H9 (cell line): ENCODE data around the gene USP6NL. TPM values are rescaled to one million over a fixed set of nuclear protein-coding genes. Genes with fewer than 3 reads are reported as not detected.

Source experiments
- DNase-seq: peaks from one replicate; pipeline ENCODE4 v3.0.0-alpha.2; 2017
- H2AFZ ChIP-seq: one replicate; pipeline ENCODE4 v1.6.1; 2013; ENCODE audit warnings: mild to moderate bottlenecking, low read length, control low read depth, moderate library complexity
- H2AK5ac ChIP-seq: 2 replicates; pipeline ENCODE4 v1.6.1; 2013; ENCODE audit warnings: low read length, control low read depth, mixed read lengths; ENCODE audit not compliant: insufficient read length
- H2BK120ac ChIP-seq: one replicate; pipeline ENCODE4 v1.6.1; 2013; ENCODE audit warnings: low read depth, mild to moderate bottlenecking, low read length, control low read depth, inconsistent platforms; ENCODE audit not compliant: poor library complexity, severe bottlenecking
- H2BK12ac ChIP-seq: 2 replicates; pipeline ENCODE4 v1.6.1; 2013; ENCODE audit warnings: low read length, control low read depth, mixed read lengths, low read depth; ENCODE audit not compliant: insufficient read length
- H2BK15ac ChIP-seq: 2 replicates; pipeline ENCODE4 v1.6.1; 2013; ENCODE audit warnings: low read depth, low read length, control low read depth
- H2BK20ac ChIP-seq: one replicate; pipeline ENCODE4 v1.6.1; 2013; ENCODE audit warnings: low read depth, mild to moderate bottlenecking, low read length, control low read depth, inconsistent platforms; ENCODE audit not compliant: poor library complexity, severe bottlenecking
- H2BK5ac ChIP-seq: 2 replicates; pipeline ENCODE4 v1.6.1; 2013; ENCODE audit warnings: low read length, control low read depth, mixed read lengths; ENCODE audit not compliant: insufficient read length
- H3K14ac ChIP-seq: 2 replicates; pipeline ENCODE4 v1.6.1; 2013; ENCODE audit warnings: low read length, control low read depth; ENCODE audit not compliant: insufficient read depth
- H3K18ac ChIP-seq: 2 replicates; pipeline ENCODE4 v1.6.1; 2013; ENCODE audit warnings: low read depth, mild to moderate bottlenecking, mixed read lengths, low read length, control low read depth; ENCODE audit not compliant: insufficient read length
- H3K23ac ChIP-seq: 2 replicates; pipeline ENCODE4 v1.6.1; 2013; ENCODE audit warnings: low read length, control low read depth, mixed read lengths, low read depth; ENCODE audit not compliant: insufficient read length
- H3K23me2 ChIP-seq: 2 replicates; pipeline ENCODE4 v1.6.1; 2013; ENCODE audit warnings: low read depth, mild to moderate bottlenecking, mixed read lengths, low read length, control low read depth; ENCODE audit not compliant: insufficient read length, poor library complexity, severe bottlenecking
- H3K27ac ChIP-seq: 2 replicates; pipeline ENCODE4 v1.5.1; 2013; ENCODE audit warnings: low read length, control low read depth, mixed read lengths, low read depth; ENCODE audit not compliant: insufficient read length
- H3K27me3 ChIP-seq: 2 replicates; pipeline ENCODE4 v1.6.1; 2013; ENCODE audit warnings: low read length, control low read depth, inconsistent platforms; ENCODE audit not compliant: insufficient read depth
- H3K4ac ChIP-seq: 2 replicates; pipeline ENCODE4 v1.6.1; 2013; ENCODE audit warnings: low read depth, mild to moderate bottlenecking, control low read depth, inconsistent platforms, low read length, moderate library complexity
- H3K4me1 ChIP-seq: 2 replicates; pipeline ENCODE4 v1.6.1; 2013; ENCODE audit warnings: low read length, control low read depth, inconsistent platforms; ENCODE audit not compliant: insufficient read depth
- H3K4me2 ChIP-seq: 2 replicates; pipeline ENCODE4 v1.6.1; 2013; ENCODE audit warnings: low read length, control low read depth, mixed read lengths; ENCODE audit not compliant: insufficient read length, insufficient read depth
- H3K56ac ChIP-seq: 2 replicates; pipeline ENCODE4 v1.6.1; 2013; ENCODE audit warnings: low read depth, mild to moderate bottlenecking, mixed read lengths, low read length, control low read depth; ENCODE audit not compliant: insufficient read length
- H3K79me1 ChIP-seq: 2 replicates; pipeline ENCODE4 v1.6.1; 2013; ENCODE audit warnings: low read depth, mild to moderate bottlenecking, moderate library complexity, low read length, control low read depth, inconsistent platforms; ENCODE audit not compliant: insufficient read depth, poor library complexity, severe bottlenecking
- H3K79me2 ChIP-seq: 2 replicates; pipeline ENCODE4 v1.6.1; 2013; ENCODE audit warnings: low read length, control low read depth, inconsistent platforms; ENCODE audit not compliant: insufficient read depth
- H3K9ac ChIP-seq: 2 replicates; pipeline ENCODE4 v1.6.1; 2013; ENCODE audit warnings: low read length, control low read depth, mixed read lengths; ENCODE audit not compliant: insufficient read length; ENCODE audit errors: extremely low read depth
- H3K9me3 ChIP-seq: one replicate; pipeline ENCODE4 v1.6.1; 2013; ENCODE audit warnings: low read depth, low read length, inconsistent platforms; ENCODE audit not compliant: control insufficient read depth
- H3T11ph ChIP-seq: one replicate; pipeline ENCODE4 v1.6.1; 2013; ENCODE audit warnings: mild to moderate bottlenecking, low read length, control low read depth, inconsistent platforms
- H4K20me1 ChIP-seq: one replicate; pipeline ENCODE4 v1.6.1; 2013; ENCODE audit not compliant: control insufficient read depth, insufficient read length, insufficient read depth
- H4K5ac ChIP-seq: 2 replicates; pipeline ENCODE4 v1.6.1; 2013; ENCODE audit warnings: low read depth, mild to moderate bottlenecking, mixed read lengths, low read length, control low read depth; ENCODE audit not compliant: insufficient read length
- H4K8ac ChIP-seq: replicated peaks from 2 replicates; pipeline ENCODE4 v1.6.1; 2013; ENCODE audit warnings: low read length, control low read depth, mixed read lengths, low read depth; ENCODE audit not compliant: insufficient read length
- H4K91ac ChIP-seq: 2 replicates; pipeline ENCODE4 v1.6.1; 2013; ENCODE audit warnings: low read depth, mild to moderate bottlenecking, moderate library complexity, mixed read lengths, low read length, control low read depth; ENCODE audit not compliant: insufficient read length
- H3K27ac Mint-ChIP-seq, 3 experiments: 2 replicates in 2 of 3; 3 replicates in 1 of 3; pipeline ENCODE4 v1.8.0; 2020 to 2021; ENCODE audit warnings: mixed read lengths in 3 of 3, mild to moderate bottlenecking in 1 of 3, moderate library complexity in 1 of 3
- H3K27me3 Mint-ChIP-seq: 2 replicates; pipeline ENCODE4 v1.8.0; 2021; ENCODE audit warnings: low read depth, mild to moderate bottlenecking, moderate library complexity, mixed read lengths
- H3K36me3 Mint-ChIP-seq, 3 experiments: 2 replicates in 2 of 3; 3 replicates in 1 of 3; pipeline ENCODE4 v1.8.0; 2020 to 2021; ENCODE audit warnings: low read depth in 3 of 3, mixed read lengths in 3 of 3; ENCODE audit not compliant: insufficient read depth in 1 of 3
- H3K4me1 Mint-ChIP-seq, 2 experiments: 2 replicates each; pipeline ENCODE4 v1.8.0; 2020; ENCODE audit warnings: mixed read lengths in 2 of 2
- H3K4me3 Mint-ChIP-seq, 2 experiments: 2 replicates in 1 of 2; 3 replicates in 1 of 2; pipeline ENCODE4 v1.8.0; 2020 to 2021; ENCODE audit warnings: mild to moderate bottlenecking in 2 of 2, mixed read lengths in 2 of 2, moderate library complexity in 1 of 2
- H3K9me3 Mint-ChIP-seq, 2 experiments: 2 replicates in 1 of 2; 3 replicates in 1 of 2; pipeline ENCODE4 v1.8.0; 2020; ENCODE audit warnings: mild to moderate bottlenecking in 2 of 2, mixed read lengths in 2 of 2, moderate library complexity in 1 of 2
- CTCF ChIP-seq: fragments of 200-600 bp; sonication (generic); conservative IDR thresholded peaks from 3 replicates; pipeline ENCODE4 v1.8.0; 2021; ENCODE audit warnings: antibody characterized with exemption, mild to moderate bottlenecking
- WGBS: extraction: QIAGEN DNeasy Blood & Tissue Kit; methylation state at CpG from one replicate; pipeline ENCODE4 v1.1.7; 2013; ENCODE audit warnings: missing lambda C conversion rate, low lambda C conversion rate, mixed read lengths; ENCODE audit not compliant: insufficient read length; ENCODE audit errors: extremely low coverage; 5-methylcytosine and 5-hydroxymethylcytosine counted together
- total RNA-seq: library from RNA; stranded (reverse); gene quantifications from 2 replicates; pipeline ENCODE4 v1.2.1, GENCODE V29; 2021

Gene USP6NL
- total RNA-seq, 1 experiment from 2014 or later: 28.3 TPM

GRCh38 chr10:11562888-11563287 lies 48.6 kb downstream of the USP6NL start:
- Histone ChIP-seq H3K9me3 (no peaks in the 10 kb centered on the region), H4K5ac (no peak overlapping the region), H3K4ac (no peak overlapping the region), H3K79me1 (no peaks in the 10 kb centered on the region), H3K14ac (no peak overlapping the region), H4K20me1 (no peaks in the 10 kb centered on the region), H2BK12ac (no peak overlapping the region), H4K8ac (no peak overlapping the region), H4K91ac (no peak overlapping the region), H3K4me2 (no peak overlapping the region), H3K9ac (no peak overlapping the region), H3K4me1 (no peaks in the 10 kb centered on the region), H2BK120ac (no peak overlapping the region), H3T11ph (no peak overlapping the region), H2BK20ac (no peak overlapping the region), H3K23ac (no peak overlapping the region), H2BK5ac (no peak overlapping the region), H3K27ac (no peak overlapping the region), H2BK15ac (no peak overlapping the region), H2AK5ac (no peak overlapping the region), H3K79me2 (peaks cover 8% of the 10 kb centered on the region; the same call in 1 of the 2 replicates), H3K56ac (no peak overlapping the region), H3K27me3 (no peaks in the 10 kb centered on the region), H3K23me2 (no peaks in the 10 kb centered on the region), H3K18ac (no peak overlapping the region), H2AFZ (no peak overlapping the region)
- Mint-ChIP-seq H3K9me3 (peaks cover 3 to 5% of the 10 kb centered on the region in 2 experiments; a peak in 3 of 5 replicates), H3K4me1 (peaks cover 16 to 17% of the 10 kb centered on the region in 2 experiments), H3K4me3 (no peak overlapping the region), H3K27ac (no peak overlapping the region), H3K27me3 (no peaks in the 10 kb centered on the region), H3K36me3 (peaks cover 4 to 16% (median 14%) of the 10 kb centered on the region in 3 experiments; a peak in 6 of 7 replicates)
- no peak for TF ChIP-seq CTCF
- no peak for DNase-seq
- WGBS: no CpG with 5 or more reads among the region's 1 CpG
